ENCODE data around the gene HOXD11.

- TF ChIP-seq CREB1 (IDR thresholded peaks at IDR 0.05; ENCODE audit: low read depth), result no peak
- no peak for TF ChIP-seq TAF1 (IDR thresholded peaks at IDR 0.05; ENCODE audit: low read depth)
- TF ChIP-seq REST (IDR thresholded peaks at IDR 0.05; ENCODE audit: low read depth), result no peak
- no peak for TF ChIP-seq RAD21 (IDR thresholded peaks at IDR 0.05; ENCODE audit: low read depth)
- no peak for TF ChIP-seq CEBPB (IDR thresholded peaks at IDR 0.05)
- no peak for TF ChIP-seq EP300 (IDR thresholded peaks at IDR 0.05; ENCODE audit: borderline replicate concordance)
- TF ChIP-seq NFIC (IDR thresholded peaks at IDR 0.05), result no peak
Observed at GRCh38 chr2:176102309-176102866, 4.7 kb upstream of the HOXD11 start.

All from Ishikawa (cell line).